ENCODE results near the gene NUP54. TPM values are rescaled to one million over a fixed set of nuclear protein-coding genes. Genes with fewer than 3 reads are reported as not detected.

NUP54 gene
- total RNA-seq, 2 donors from 2014 or later, result 32.9 to 39.5 TPM

- DNase-seq (ENCODE audit: low spot score), result no peak
- intact Hi-C loops (cut with DNase I), result no loop called here
Measured at GRCh38 chr4:76155979-76156378, 7.8 kb upstream of the NUP54 start.

GRCh38 chr4:76153356-76153755 lies 5.2 kb upstream of the NUP54 start:
- no peak for DNase-seq (ENCODE audit: low spot score)
- intact Hi-C loops (cut with DNase I), result no loop called here

- intact Hi-C loops (cut with DNase I), result no loop called here
- no peak for DNase-seq (ENCODE audit: low spot score)
Measured at GRCh38 chr4:76147454-76148141, 599 bp downstream of the NUP54 start.

GRCh38 chr4:76144546-76144945 lies 3.7 kb downstream of the NUP54 start:
- no peak for DNase-seq (ENCODE audit: low spot score)
- intact Hi-C loops (cut with DNase I), result no loop called here

- intact Hi-C loops (cut with DNase I), result no loop called here
- DNase-seq (ENCODE audit: low spot score), result no peak
Measured at GRCh38 chr4:76141241-76141640, 7.0 kb downstream of the NUP54 start.

- intact Hi-C loops (cut with DNase I), result no loop called here
- DNase-seq (ENCODE audit: low spot score), result no peak
Measured at GRCh38 chr4:76127754-76128153, 20.4 kb downstream of the NUP54 start.

GRCh38 chr4:76125816-76126215 lies 22.4 kb downstream of the NUP54 start:
- intact Hi-C loops (cut with DNase I), result no loop called here
- no peak for DNase-seq (ENCODE audit: low spot score)

GRCh38 chr4:76120199-76120598 lies 28.0 kb downstream of the NUP54 start:
- no peak for DNase-seq (ENCODE audit: low spot score)
- intact Hi-C loops (cut with DNase I), result no loop called here

GRCh38 chr4:76117536-76117935 lies 30.7 kb downstream of the NUP54 start:
- intact Hi-C loops (cut with DNase I), result no loop called here
- no peak for DNase-seq (ENCODE audit: low spot score)

GRCh38 chr4:76116821-76117220 lies 31.4 kb downstream of the NUP54 start:
- DNase-seq (ENCODE audit: low spot score), result no peak
- intact Hi-C loops (cut with DNase I), result no loop called here

GRCh38 chr4:76108467-76109181 lies 39.6 kb downstream of the NUP54 start:
- no peak for DNase-seq (ENCODE audit: low spot score)
- intact Hi-C loops (cut with DNase I), result no loop called here

GRCh38 chr4:76106442-76106841 lies 41.8 kb downstream of the NUP54 start:
- DNase-seq (ENCODE audit: low spot score), result no peak
- intact Hi-C loops (cut with DNase I), result no loop called here

- DNase-seq (ENCODE audit: low spot score), result no peak
- intact Hi-C loops (cut with DNase I), result no loop called here
Measured at GRCh38 chr4:76105652-76106051, 42.5 kb downstream of the NUP54 start.

- intact Hi-C loops (cut with DNase I), result no loop called here
- no peak for DNase-seq (ENCODE audit: low spot score)
Measured at GRCh38 chr4:76096076-76096475, 52.1 kb downstream of the NUP54 start.

- intact Hi-C loops (cut with DNase I), result no loop called here
- no peak for DNase-seq (ENCODE audit: low spot score)
Measured at GRCh38 chr4:76095568-76095967, 52.6 kb downstream of the NUP54 start.

- intact Hi-C loops (cut with DNase I), result no loop called here
Measured at GRCh38 chr4:76091052-76091451, 57.1 kb downstream of the NUP54 start.

GRCh38 chr4:76090241-76090691 lies 57.9 kb downstream of the NUP54 start:
- intact Hi-C loops (cut with DNase I), result no loop called here
- DNase-seq (ENCODE audit: low spot score), result no peak

More at GRCh38 chr4:76091052-76091451, 57.1 kb downstream of the NUP54 start:
- no peak for DNase-seq (ENCODE audit: low spot score)

GRCh38 chr4:76088719-76089118 lies 59.5 kb downstream of the NUP54 start:
- intact Hi-C loops (cut with DNase I), result no loop called here
- no peak for DNase-seq (ENCODE audit: low spot score)

- DNase-seq (ENCODE audit: low spot score), result no peak
- intact Hi-C loops (cut with DNase I), result no loop called here
Measured at GRCh38 chr4:76087007-76087769, 61.0 kb downstream of the NUP54 start.

GRCh38 chr4:76084542-76084941 lies 63.7 kb downstream of the NUP54 start:
- no peak for DNase-seq (ENCODE audit: low spot score)
- intact Hi-C loops (cut with DNase I), result no loop called here

Measured in posterior vena cava (tissue), 2 donors.